Body of pancreas (tissue), 4 donors: ENCODE measurements around the gene PER2.

ENCODE experiments used
- CTCF ChIP-seq, 7 experiments: fragments of 450-650 bp in 4 of 7; fragments of 200-600 bp in 3 of 7; sonication (generic) in 3 of 7; IDR thresholded peaks; one replicate each; pipeline ENCODE4 v1.5.1; 2016 to 2019; ENCODE audit warnings: antibody characterized with exemption in 7 of 7
- POLR2A ChIP-seq, 3 donors: fragments of 450-650 bp; IDR thresholded peaks; one replicate each; pipeline ENCODE4 v1.6.1; 2016; ENCODE audit warnings: antibody characterized with exemption in 3 of 3, mild to moderate bottlenecking in 2 of 3

- TF ChIP-seq POLR2A (IDR thresholded peaks at IDR 0.05) = no peak
- TF ChIP-seq CTCF (IDR thresholded peaks at IDR 0.05) = no peak
These were observed 35.4 kb downstream of the PER2 start for GRCh38 chr2:238252766-238253630.
